HG02973 (cell line): ENCODE measurements around the gene BRCA1.
"Not testable (repeated sequence)": the region's sequence is repeated elsewhere in the genome, so short reads cannot be mapped to it uniquely, and the experiment has no call there.

ENCODE experiments used
- ATAC-seq: cut with Tn5 transposase; IDR thresholded peaks from one replicate; pipeline ENCODE4 v1.9.1; 2021; ENCODE audit warnings: moderate library complexity; ENCODE audit not compliant: unreplicated experiment

BRCA1 gene

GRCh38 chr17:43125133-43125966 is at the start of gene BRCA1:
Gene BRCA1, minus strand, starts transcription at chr17:43125364. Its CDS starts 1,268 bp downstream, at chr17:43124096.
- peak; percentile 88 for ATAC-seq

- ATAC-seq: no peak
These were observed 46.7 kb upstream of the BRCA1 start for GRCh38 chr17:43171586-43172487.

GRCh38 chr17:43170766-43171585 is 45.8 kb upstream of the BRCA1 start, which contains the start of gene NBR1:
Gene NBR1, plus strand, starts transcription at chr17:43171214. Its CDS starts 4,586 bp downstream, at chr17:43175800.
- peak; percentile 71 for ATAC-seq

GRCh38 chr17:43170140-43170765 is 45.1 kb upstream of the BRCA1 start:
- peak; percentile 71 for ATAC-seq

- peak; percentile 8 for ATAC-seq
These were observed 44.5 kb upstream of the BRCA1 start for GRCh38 chr17:43169561-43170139.

GRCh38 chr17:43165971-43166370 is 40.8 kb upstream of the BRCA1 start:
- ATAC-seq: not testable (repeated sequence)

GRCh38 chr17:43159957-43160356 is 34.8 kb upstream of the BRCA1 start:
- not testable (repeated sequence) for ATAC-seq

GRCh38 chr17:43159232-43159631 is 34.1 kb upstream of the BRCA1 start:
- not testable (repeated sequence) for ATAC-seq

- no peak for ATAC-seq
These were observed 30.5 kb upstream of the BRCA1 start for GRCh38 chr17:43155666-43156065.

- ATAC-seq: not testable (repeated sequence)
These were observed 28.2 kb upstream of the BRCA1 start for GRCh38 chr17:43153197-43153835.

GRCh38 chr17:43151880-43152456 is 26.8 kb upstream of the BRCA1 start:
- ATAC-seq: no peak

- no peak for ATAC-seq
These were observed 21.5 kb upstream of the BRCA1 start for GRCh38 chr17:43146649-43147048.

- ATAC-seq: no peak
These were observed 18.0 kb upstream of the BRCA1 start for GRCh38 chr17:43143201-43143600.

- ATAC-seq: no peak
These were observed 17.0 kb upstream of the BRCA1 start for GRCh38 chr17:43142153-43142552.

GRCh38 chr17:43140396-43141332 is 15.5 kb upstream of the BRCA1 start:
- ATAC-seq: no peak

- ATAC-seq: not testable (repeated sequence)
These were observed 13.4 kb upstream of the BRCA1 start for GRCh38 chr17:43138531-43138930.

GRCh38 chr17:43136574-43136973 is 11.4 kb upstream of the BRCA1 start:
- not testable (repeated sequence) for ATAC-seq

- ATAC-seq: no peak
These were observed 10.3 kb upstream of the BRCA1 start for GRCh38 chr17:43135454-43135819.
